Stimulated activated CD8-positive, alpha-beta memory T cell treated with anti-CD3 and anti-CD28 coated beads, Interleukin-2, amount 100 ng/mL, for 1 hour (primary cell): ENCODE data around the gene GPAM.
"Not testable (repeated sequence)": the region's sequence is repeated elsewhere in the genome, so short reads cannot be mapped to it uniquely, and the experiment has no call there.

ENCODE experiments used
- DNase-seq, 2 donors: peaks; one replicate each; pipeline ENCODE4 v3.0.0-alpha.2; 2020; ENCODE audit warnings: low read depth in 2 of 2

Gene GPAM

DNA sequence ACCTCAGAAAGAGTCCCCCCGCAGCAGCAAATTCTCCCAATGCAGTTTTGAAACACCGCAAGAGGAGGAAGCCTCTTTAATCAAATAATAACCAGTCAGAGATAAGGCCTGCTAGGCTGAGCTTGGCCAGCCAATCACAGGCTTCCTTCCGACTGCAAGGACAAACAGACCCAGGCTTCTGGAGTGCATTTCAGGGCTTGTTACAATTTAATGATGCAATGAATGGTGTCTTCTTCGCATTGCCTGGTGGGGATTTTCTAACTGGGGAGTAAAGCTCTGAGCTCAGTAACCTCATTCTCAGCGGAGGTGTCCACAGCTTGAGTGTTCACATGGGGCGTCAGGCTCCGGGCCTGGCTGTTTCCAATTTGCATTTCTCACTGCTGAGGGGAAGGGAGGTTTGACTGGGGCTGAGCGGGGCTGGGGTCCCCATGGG, 31.8 kb upstream of the GPAM start:
- DNase-seq: no peak

DNA sequence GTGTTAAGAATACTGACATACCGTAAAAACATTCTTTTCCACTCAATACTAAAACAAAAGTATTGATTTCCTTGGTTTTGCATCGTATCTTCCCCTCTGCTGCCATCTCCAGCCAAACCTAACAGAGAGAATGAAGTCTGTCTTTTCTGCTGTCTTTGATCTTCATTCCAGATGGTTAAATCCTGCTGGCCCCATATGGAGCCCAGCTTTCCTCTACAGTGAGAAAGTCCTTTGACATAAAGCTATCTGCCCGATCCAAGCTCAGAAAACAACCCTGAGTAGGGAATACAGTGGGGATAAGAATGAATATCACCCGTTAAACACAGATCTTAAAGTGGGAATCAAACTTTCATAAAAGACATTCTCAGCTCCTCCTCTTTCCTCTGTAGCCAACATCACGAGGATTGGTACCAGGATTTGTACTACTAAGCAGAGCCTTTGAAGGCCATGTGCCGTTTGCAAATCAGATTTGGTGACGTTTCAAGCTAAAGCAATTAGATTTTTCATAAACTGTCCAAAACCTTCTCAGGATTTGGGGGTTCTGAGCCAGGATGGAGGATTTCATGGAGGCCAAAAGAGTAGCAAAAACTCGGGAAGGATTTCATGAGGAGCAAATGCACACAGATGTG, 30.8 kb upstream of the GPAM start:
- DNase-seq: no peak

DNA sequence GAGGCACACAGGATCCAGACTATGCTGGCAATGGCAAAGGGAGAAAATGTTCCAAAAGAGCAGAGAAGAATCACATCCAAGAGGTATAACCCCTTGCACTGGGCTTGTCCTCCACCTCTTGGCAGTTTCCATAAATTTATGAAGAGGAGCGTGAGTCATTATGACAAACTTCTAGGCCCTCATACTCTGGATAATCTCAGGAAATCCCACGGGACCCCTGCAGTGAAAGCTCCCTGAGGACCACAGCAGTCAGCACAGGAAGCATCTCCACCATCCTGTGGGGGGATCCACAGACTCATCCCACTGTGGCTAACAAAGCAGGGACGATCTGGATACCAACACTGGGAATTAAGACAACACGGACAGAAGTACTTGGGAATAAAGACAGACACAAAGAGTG, 30.3 kb upstream of the GPAM start:
- no peak for DNase-seq

DNA sequence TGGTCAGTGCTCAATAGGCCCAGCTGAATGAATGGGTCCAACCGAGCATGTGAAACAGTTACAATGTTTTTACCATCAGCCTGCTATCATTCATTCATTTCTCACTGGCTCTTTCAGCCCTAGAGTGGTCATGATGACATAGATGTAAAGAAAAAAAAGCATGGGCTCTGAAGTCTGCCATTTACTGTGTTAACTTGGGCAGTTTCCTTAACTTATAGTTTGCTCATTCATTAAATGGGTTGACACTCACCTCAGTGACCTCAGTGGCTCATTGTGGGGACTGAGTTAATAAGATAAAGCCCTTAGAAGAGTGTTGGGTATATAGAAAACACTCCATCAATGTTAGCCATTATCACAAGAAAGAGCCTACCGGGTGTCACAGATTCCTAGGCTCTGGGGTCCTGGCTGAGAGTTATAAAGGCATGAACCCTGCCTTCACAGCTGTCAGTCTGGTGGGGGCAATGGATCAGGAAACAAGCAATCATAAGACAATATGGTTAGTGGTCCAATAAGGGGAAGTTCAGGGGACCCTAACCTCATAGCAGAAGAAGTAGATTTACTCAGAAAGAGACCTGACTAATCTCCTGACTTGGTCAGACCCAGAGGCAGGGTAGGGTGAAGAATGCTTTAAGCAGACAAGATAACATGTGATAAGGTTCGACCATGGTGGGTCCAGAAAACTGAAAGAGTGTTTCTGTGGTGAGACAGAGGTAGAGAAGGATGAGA, 29.7 kb upstream of the GPAM start:
- no peak for DNase-seq

DNA sequence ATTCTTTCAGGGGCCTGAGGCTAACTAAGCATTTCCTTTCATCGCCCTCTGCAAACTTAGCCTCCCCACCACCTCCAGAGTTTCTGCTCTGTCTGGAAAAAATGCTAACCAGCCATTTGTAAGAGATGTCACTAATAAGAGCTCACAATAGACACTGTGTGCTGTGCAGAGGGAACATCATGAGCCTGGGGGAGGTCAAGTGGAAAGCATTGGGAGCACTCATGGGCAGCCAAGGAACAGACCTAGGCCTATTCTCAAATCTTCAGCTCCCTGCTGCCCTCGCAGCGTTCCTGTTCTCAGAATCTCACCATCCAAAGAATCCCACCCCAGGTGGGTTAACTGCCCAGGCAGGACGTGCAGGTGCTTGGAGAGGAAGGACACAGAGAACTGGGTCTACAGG, 27.1 kb upstream of the GPAM start:
- DNase-seq: no peak

DNA sequence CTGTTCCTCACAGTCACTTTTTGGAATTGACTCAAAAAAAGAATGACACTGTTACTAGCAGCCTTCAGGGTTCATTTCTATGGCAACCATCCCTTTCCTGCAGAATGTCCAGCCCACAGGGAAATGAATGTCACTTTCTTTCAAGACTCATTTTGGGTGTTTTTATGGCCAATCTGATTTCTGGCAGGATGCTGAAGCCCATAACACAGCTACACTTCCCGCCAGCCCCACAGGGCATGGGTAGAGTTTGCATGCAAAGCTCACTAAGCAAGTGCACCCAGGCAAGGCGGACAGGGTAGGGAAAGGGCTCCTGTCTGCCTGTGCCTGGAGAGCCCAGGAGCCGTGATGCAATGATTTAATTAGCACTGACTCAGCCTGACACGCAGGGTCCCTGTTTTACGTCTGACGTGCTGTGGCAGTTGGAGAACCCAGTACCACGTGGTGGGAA, 26.1 kb upstream of the GPAM start:
- DNase-seq: no peak

DNA sequence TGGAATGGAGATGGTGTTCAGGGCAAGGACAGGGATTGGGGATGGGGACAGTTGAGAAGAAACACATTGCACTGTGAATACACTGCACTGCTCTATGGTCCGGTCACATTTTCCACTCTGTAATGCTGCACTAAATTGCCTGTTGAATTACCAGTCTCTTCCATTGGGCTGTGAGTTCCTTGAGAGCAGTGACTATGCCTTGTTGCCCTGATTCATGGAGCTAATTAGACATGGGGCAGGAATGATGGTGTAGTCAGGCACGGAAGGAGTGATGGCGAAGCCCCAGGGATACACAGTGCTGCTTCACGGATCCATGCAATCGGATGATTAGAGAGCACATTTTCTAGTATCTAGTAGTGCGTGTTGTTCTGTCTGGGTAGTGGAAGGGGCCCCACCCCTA, 25.4 kb upstream of the GPAM start:
- DNase-seq: no peak

DNA sequence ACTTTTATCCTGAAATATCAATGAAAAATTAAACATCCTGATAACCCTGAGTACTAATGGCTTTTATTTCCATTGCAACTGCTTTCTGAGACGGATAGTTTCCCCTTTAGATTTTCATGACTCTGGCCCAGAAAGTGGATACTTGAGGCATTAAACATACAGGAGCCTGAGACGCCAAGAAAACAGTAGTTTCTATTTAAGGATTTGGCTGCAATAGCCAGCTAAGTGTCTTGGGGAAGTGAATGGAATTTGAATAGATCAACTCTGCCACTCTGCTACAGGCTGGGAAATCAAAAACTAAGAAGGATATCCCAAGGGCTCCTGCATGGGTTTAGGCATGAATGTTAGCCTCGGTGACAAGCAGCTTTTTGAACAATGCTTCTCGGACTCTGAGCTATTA, 24.7 kb upstream of the GPAM start:
- DNase-seq: no peak

DNA sequence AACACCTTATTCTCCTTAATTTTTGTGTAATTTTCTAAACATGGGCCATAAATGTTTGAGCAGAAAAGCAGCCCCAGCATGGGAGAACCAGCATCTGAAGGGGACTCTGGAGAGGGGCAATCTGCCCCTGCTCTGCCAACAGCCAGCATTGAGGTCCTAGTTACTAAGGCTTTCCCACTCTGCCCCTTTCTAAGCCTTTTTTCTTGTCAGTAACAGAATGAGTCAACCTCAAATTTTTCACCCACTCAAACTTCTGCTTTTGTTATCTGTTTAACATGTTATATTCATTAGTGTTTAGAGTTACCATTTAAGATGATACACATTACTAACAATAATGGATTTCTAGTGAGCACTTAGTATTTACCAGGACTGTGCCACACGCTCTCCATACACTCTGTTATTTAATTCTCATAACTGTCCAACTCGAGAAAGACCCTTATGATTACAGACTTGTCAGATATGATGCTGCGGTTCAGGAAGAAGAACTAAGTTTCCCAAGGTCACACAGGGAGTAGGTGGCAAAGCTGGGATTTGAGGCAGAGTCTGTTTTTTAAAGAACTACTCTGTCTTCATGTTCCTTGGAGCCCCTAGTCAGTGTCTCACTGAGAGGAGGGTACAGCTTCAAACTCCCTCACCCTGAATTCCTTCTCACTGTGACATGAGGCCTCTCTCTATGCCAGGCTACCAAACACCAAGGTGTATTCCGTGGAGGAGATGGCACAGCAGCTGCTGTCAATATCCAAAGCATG, 19.9 kb upstream of the GPAM start:
- no peak for DNase-seq

DNA sequence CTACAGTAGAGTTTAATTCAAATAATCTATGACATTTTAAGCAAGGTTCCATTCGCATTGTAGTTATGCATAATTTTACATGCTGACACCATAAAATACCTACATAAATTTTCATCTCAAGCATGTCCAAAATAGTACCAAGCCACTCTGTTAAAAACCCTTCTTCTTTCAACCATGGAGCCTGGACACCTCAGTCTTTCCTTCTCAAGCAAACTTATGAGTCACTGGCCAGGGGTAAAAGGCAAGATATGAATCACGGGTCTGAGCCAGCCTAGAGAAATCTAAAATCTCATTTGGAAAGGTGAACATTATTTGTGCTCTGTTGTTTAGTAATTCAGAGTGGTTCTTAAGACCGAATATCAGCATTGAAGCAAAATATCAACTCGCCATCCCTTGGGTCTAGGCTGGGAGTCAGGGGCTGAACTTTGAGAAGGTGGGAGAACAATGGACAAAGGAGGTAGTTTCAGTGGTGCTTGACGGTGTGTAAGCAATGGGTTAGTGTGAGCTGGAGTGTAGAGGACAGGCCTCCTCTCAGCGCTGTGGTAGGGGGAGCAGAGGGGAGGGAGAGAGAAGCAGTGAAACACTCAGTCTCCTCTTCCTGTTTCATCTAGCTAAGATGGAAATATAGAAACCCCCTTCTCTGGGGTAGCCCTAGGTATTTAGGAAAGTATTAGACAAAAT, 19.1 kb upstream of the GPAM start:
- no peak for DNase-seq

DNA sequence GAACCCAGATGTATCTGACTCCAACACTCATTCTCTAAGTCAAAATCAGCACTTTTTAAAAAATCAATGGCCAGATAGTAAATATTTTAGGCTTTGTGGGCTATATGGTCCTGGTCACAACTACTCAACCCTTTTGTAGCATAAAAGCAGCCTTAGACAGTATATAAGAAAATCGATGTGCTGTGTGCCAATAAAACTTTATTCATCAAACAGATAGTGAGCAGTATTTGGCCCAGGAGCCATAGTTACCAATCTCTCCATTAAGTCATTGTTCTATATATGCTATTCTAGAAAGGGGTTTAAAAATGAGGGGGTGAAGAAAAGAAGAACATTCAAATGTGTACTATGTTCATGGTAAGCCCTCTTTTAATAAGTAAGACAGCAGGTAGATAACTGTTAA, 18.5 kb upstream of the GPAM start:
- no peak for DNase-seq

DNA sequence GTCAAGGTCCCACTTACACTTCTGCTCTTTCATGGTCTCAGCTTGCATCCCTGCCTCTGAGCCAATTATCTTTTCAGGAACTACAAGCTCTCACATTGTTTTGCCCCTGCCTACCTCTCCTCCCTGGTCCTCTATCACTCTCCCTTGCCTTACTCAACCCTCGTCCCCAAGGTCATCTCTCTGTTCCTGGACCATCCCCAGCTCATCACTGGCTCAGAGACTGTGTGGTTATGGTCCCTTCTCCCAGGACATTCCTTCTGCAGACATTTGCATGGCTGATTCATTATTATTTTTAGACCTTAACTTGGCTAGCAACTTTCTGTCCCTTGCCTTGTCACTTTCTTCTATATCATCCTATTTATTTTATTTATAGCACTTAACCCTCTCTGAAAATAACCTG, 17.8 kb upstream of the GPAM start:
- no peak for DNase-seq

DNA sequence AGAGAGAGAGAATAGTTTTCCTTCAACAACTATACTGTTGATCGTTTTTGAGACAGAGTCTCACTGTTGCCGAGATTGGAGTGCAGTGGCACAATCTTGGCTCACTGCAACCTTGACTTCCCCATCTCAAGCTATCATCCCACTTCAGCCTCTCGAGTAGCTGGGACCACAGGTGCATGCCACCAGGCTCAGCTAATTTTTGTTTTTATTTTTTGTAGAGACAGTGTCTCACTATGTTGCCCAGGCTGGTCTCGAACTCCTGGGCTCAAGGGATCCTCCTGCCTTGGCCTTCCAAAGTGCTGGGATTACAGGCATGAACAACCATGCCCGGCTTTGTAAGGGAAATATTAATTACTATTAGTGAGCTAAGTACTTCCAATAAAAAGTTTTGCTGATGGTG, 16.7 kb upstream of the GPAM start:
- DNase-seq: not testable (repeated sequence)

DNA sequence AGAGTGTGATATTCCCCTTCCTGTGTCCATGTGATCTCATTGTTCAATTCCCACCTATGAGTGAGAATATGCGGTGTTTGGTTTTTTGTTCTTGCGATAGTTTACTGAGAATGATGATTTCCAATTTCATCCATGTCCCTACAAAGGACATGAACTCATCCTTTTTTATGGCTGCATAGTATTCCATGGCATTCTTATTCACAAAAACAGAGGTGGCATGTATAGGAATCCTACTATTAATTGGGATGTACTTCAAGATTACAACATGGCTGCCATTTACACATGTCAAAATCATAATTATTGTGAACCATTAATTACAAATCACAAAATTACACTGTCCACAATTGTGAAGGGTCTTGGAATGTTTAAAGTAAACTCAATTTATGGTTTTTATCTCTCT, 14.1 kb upstream of the GPAM start:
- not testable (repeated sequence) for DNase-seq

DNA sequence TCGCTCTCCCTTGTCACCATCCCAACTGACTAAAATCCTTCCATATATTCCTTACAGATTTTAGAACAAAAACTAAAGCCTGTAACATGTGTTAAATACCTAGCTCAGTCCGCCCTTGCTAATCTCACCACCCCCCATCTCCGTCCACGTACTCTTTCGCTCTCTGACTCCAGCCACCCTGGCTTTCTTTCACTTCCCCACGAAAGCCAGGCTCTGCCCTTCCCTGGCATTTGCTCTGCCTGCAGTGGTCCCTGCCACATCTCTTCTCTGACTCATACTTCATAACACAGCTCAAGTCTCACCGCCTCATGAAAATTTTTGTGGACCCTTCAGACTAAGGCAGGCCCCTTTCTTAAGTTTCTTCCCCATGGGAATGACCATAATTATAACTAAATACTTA, 11.7 kb upstream of the GPAM start:
- no peak for DNase-seq

DNA sequence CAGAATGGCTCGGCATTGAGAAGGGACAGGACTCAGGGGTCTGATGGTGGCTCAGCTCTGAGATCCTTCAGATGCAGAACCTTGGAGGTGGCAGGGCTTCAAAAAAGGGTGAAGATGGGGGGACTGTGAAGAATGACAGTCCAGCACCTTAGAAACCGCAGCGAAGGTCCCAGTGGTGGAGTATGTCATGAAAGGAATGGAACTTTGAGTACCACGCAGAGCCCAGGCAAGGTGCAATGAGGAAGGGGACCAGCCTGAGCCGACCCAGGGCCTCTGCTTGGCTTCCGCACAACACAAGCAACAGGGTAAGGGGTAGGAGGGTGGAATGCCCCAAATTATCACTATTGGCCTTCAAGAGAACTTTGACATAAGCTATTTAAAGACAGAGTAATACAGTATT, 8.2 kb upstream of the GPAM start:
- no peak for DNase-seq

DNA sequence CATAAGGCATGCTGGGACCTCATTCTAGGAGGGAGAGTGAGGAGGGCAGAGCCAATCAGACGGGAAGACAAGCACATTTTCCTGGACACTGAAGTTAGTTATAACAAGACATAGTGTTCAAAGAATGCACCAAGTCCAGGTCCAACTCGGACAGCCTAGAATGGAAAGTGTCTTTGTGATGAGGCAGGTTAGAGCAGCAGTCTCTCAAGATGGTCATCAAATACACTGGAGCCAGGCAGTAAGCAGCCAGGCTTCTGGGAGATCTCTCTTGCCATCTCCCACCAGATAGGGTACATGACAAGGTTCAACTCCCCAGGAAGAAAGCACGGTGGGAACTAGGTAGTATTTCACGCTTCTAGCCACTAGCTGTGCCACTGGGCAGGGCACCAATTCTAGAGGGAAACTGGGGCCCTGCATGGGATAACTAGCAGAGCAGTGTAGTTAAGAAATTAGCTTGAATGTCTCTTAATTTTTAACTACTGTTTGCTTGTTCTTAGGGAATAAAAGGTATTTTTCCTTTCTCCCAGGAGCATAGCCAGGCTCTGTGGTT, 7.6 kb upstream of the GPAM start:
- DNase-seq: no peak

DNA sequence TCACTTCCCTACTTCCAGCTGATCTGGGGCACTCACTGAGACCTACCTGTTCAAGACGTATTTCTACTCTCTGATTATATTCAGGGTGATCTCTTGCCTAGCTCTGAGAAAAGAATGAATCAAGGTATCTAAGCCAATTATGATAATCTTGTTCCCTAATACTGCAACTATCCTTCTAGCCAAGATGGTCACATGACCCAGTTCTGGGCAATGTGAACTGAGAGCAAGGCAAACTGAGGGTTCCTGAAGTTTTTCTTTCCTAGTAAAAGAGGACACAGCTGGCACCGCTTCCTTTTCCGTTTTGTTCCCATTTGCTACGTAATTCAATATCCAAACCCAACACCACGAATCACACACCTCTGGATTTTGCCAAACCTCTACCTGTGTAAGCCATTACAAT, 5.9 kb upstream of the GPAM start:
- no peak for DNase-seq

DNA sequence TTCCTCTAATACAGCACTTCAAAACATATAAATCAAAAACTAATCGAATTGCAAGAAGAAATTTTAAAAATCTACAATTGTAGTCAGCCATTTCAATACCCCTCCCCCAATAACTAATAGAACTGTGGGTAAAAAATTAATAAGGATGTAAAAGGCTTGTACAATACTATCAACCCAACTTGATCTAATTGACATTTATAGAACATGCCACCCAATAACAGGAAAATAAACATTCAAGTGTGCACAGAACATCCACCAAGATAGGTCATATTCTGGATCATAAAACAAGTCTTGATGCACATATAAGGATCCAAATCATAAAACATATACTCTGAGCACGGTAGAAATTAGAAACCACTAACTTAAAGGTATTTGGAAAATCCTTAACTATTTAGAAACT, 4.0 kb upstream of the GPAM start:
- DNase-seq: no peak

DNA sequence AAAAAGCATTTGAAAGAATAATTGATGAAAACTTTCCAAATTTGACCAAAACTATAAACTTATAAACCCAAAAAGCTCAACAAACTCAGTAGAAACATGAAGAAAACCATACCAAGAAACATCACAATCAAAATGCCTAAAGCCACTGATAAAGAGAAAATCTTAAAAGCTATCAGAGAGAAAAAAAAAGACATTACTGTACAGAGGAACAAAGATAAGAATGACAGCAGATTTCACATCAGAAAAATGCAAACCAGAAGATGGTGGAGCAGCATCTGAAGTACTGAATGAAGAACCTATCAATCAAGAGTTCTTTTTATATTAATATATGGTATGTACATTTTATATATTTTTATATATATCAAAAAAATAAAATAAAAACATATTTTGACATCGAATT, 2.4 kb upstream of the GPAM start:
- DNase-seq: no peak

DNA sequence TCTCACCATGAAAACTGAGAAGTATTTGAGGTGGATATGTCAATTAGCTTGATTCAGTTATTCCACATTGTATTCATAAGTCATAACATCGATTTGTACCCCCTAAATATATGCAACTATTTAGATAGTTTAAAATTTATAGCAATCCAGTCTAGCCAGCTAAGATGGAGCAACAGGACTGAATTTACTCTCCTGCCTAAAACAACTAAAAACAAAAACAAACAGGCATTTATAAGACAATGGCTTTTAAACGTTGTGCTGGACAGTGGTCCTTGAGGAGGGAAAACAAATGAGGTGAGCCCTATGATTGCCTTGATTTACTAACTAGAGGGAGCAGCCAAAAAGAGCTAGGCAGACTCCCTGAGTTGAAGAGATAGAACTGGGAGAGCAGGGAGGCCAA, 814 bp upstream of the GPAM start:
- no peak for DNase-seq

DNA sequence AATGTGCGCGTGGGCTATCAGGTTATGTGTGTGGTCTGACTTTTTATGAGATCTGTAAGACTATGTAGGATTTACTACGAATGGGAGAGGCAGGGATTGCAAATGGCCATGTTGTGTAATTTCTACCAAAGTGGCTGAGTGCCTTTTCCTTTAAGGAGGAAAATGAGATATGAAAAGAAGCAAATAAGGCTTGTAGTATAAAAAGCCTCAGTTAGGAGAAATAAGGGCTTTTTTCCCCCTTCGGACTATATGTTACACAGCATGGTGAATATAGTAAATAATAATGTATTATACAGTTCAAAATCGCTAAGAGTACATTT, 447 bp upstream of the GPAM start:
- DNase-seq: no peak
